MM.1S (cell line): ENCODE measurements around the gene LRMDA.

Experiments
- DNase-seq: peaks from one replicate; pipeline ENCODE4 v3.0.0-alpha.2; 2015
- H2AFZ ChIP-seq: fragments of 300-600 bp; sonication (generic); 2 replicates; pipeline ENCODE4 v1.6.0; 2016; ENCODE audit warnings: antibody characterized with exemption, low read length
- H3F3A ChIP-seq: fragments of 300-600 bp; sonication (generic); 2 replicates; pipeline ENCODE4 v1.6.1; 2016; ENCODE audit warnings: mild to moderate bottlenecking, antibody characterized with exemption, low read length, moderate library complexity, mixed read lengths; ENCODE audit not compliant: insufficient read depth
- H3K27ac ChIP-seq: fragments of 300-600 bp; sonication (generic); 2 replicates; pipeline ENCODE4 v1.5.1; 2016; ENCODE audit warnings: mild to moderate bottlenecking, low read length
- H3K27me3 ChIP-seq: fragments of 300-600 bp; sonication (generic); replicated peaks from 2 replicates; pipeline ENCODE4 v1.6.0; 2016; ENCODE audit warnings: low read length; ENCODE audit not compliant: insufficient read depth
- H3K36me3 ChIP-seq: fragments of 300-600 bp; sonication (generic); replicated peaks from 2 replicates; pipeline ENCODE4 v1.6.1; 2016; ENCODE audit warnings: mild to moderate bottlenecking, low read length, mixed read lengths; ENCODE audit not compliant: insufficient read depth
- H3K4me1 ChIP-seq: fragments of 300-600 bp; sonication (generic); 2 replicates; pipeline ENCODE4 v1.6.1; 2016; ENCODE audit warnings: low read length, mixed read lengths
- H3K4me2 ChIP-seq: fragments of 300-600 bp; sonication (generic); 2 replicates; pipeline ENCODE4 v1.6.0; 2016; ENCODE audit warnings: low read depth, low read length
- H3K4me3 ChIP-seq: fragments of 300-600 bp; sonication (generic); 2 replicates; pipeline ENCODE4 v1.5.1; 2016; ENCODE audit warnings: low read length, mixed read lengths
- H3K79me2 ChIP-seq: fragments of 300-600 bp; sonication (generic); 2 replicates; pipeline ENCODE4 v1.6.1; 2016; ENCODE audit warnings: mixed run types, low read length, mixed read lengths
- H3K9ac ChIP-seq: fragments of 300-600 bp; sonication (generic); 2 replicates; pipeline ENCODE4 v1.6.1; 2016; ENCODE audit warnings: low read length, mixed read lengths
- H3K9me2 ChIP-seq: fragments of 300-600 bp; sonication (generic); replicated peaks from 2 replicates; pipeline ENCODE4 v1.6.1; 2016; ENCODE audit warnings: mild to moderate bottlenecking, low read length, mixed read lengths; ENCODE audit not compliant: insufficient read depth
- H3K9me3 ChIP-seq: fragments of 300-600 bp; sonication (generic); replicated peaks from 2 replicates; pipeline ENCODE4 v1.6.1; 2016; ENCODE audit warnings: mild to moderate bottlenecking, low read length, mixed read lengths; ENCODE audit not compliant: insufficient read depth
- H4K20me1 ChIP-seq: fragments of 300-600 bp; sonication (generic); 2 replicates; pipeline ENCODE4 v1.6.1; 2016; ENCODE audit warnings: mild to moderate bottlenecking, low read length, moderate library complexity, mixed read lengths; ENCODE audit not compliant: insufficient read depth
- CTCF ChIP-seq: fragments of 300-600 bp; sonication (generic); IDR thresholded peaks from 2 replicates; pipeline ENCODE4 v1.5.1; 2016; ENCODE audit warnings: antibody characterized with exemption, low read length, mixed read lengths
- EZH2 ChIP-seq: fragments of 300-600 bp; sonication (generic); optimal IDR thresholded peaks from 2 replicates; pipeline ENCODE3; 2017; ENCODE audit warnings: low read depth, mild to moderate bottlenecking, antibody characterized with exemption, low read length, mixed read lengths
- EZH2phosphoT487 ChIP-seq: fragments of 300-600 bp; sonication (generic); IDR thresholded peaks from 2 replicates; pipeline ENCODE4 v1.6.1; 2018; ENCODE audit warnings: antibody characterized with exemption, low read length

The LRMDA gene

GRCh38 chr10:75630746-75631145, 199.3 kb downstream of the LRMDA start:
- TF ChIP-seq CTCF (no peak), EZH2 (no peak)
- no peaks in the 10 kb centered on the region for H3K4me1 ChIP-seq
- no peaks in the 10 kb centered on the region for H3F3A ChIP-seq
- no peaks in the 10 kb centered on the region for H3K9me3 ChIP-seq
- H3K4me3 ChIP-seq = no peak overlapping the region
- H3K27me3 ChIP-seq = no peaks in the 10 kb centered on the region
- H4K20me1 ChIP-seq = no peaks in the 10 kb centered on the region
- no peaks in the 10 kb centered on the region for H3K9me2 ChIP-seq
- no peak for DNase-seq
- H3K79me2 ChIP-seq = no peaks in the 10 kb centered on the region
- H3K4me2 ChIP-seq = no peak overlapping the region
- no peaks in the 10 kb centered on the region for H3K36me3 ChIP-seq
- H3K27ac ChIP-seq = no peak overlapping the region
- H2AFZ ChIP-seq = no peak overlapping the region
- no peak overlapping the region for H3K9ac ChIP-seq

GRCh38 chr10:75632805-75633462, 201.5 kb downstream of the LRMDA start:
- Histone ChIP-seq H3K4me1 (no peaks in the 10 kb centered on the region), H3K4me2 (no peak overlapping the region), H2AFZ (no peak overlapping the region), H3K27ac (no peak overlapping the region), H3K9me2 (no peaks in the 10 kb centered on the region), H3K36me3 (no peaks in the 10 kb centered on the region), H3K9me3 (no peaks in the 10 kb centered on the region), H3K79me2 (no peaks in the 10 kb centered on the region), H3K27me3 (no peaks in the 10 kb centered on the region), H4K20me1 (no peaks in the 10 kb centered on the region), H3K9ac (no peak overlapping the region), H3F3A (no peaks in the 10 kb centered on the region), H3K4me3 (no peak overlapping the region)
- TF ChIP-seq EZH2 = no peak
- TF ChIP-seq CTCF = no peak
- TF ChIP-seq EZH2phosphoT487 = no peak
- DNase-seq = no peak

GRCh38 chr10:75633568-75633967, 202.1 kb downstream of the LRMDA start:
- no peak for DNase-seq
- H2AFZ ChIP-seq = no peak overlapping the region
- no peak for TF ChIP-seq EZH2phosphoT487
- H3K27ac ChIP-seq = no peak overlapping the region
- H4K20me1 ChIP-seq = no peaks in the 10 kb centered on the region
- H3F3A ChIP-seq = no peaks in the 10 kb centered on the region
- H3K9me3 ChIP-seq = no peaks in the 10 kb centered on the region
- H3K4me2 ChIP-seq = no peak overlapping the region
- H3K9me2 ChIP-seq = no peaks in the 10 kb centered on the region
- no peak overlapping the region for H3K9ac ChIP-seq
- no peaks in the 10 kb centered on the region for H3K79me2 ChIP-seq
- no peaks in the 10 kb centered on the region for H3K36me3 ChIP-seq
- H3K4me1 ChIP-seq = no peaks in the 10 kb centered on the region
- H3K27me3 ChIP-seq = no peaks in the 10 kb centered on the region
- no peak overlapping the region for H3K4me3 ChIP-seq

- Histone ChIP-seq H3K9me3 (no peaks in the 10 kb centered on the region), H4K20me1 (no peaks in the 10 kb centered on the region), H3K4me3 (no peak overlapping the region), H3K4me1 (no peaks in the 10 kb centered on the region), H3K36me3 (no peaks in the 10 kb centered on the region), H3K9ac (no peak overlapping the region), H3F3A (no peaks in the 10 kb centered on the region), H3K9me2 (no peaks in the 10 kb centered on the region), H3K4me2 (no peak overlapping the region), H3K79me2 (no peaks in the 10 kb centered on the region), H2AFZ (no peak overlapping the region), H3K27me3 (no peaks in the 10 kb centered on the region), H3K27ac (no peak overlapping the region)
- no peak for TF ChIP-seq CTCF
- TF ChIP-seq EZH2 = no peak
- no peak for TF ChIP-seq EZH2phosphoT487
- no peak for DNase-seq
Observed at GRCh38 chr10:75634947-75635346, 203.5 kb downstream of the LRMDA start.
